KMS-11 (cell line): ENCODE measurements around the gene MFAP5.

Source experiments
- H2AFZ ChIP-seq: fragments of 200-600 bp; sonication (generic); 2 replicates; pipeline ENCODE4 v1.6.1; 2016; ENCODE audit warnings: antibody characterized with exemption, mixed run types, low read depth
- H3K27ac ChIP-seq: fragments of 200-600 bp; sonication (generic); 2 replicates; pipeline ENCODE4 v1.6.1; 2016; ENCODE audit warnings: mild to moderate bottlenecking, mixed run types
- H3K27me3 ChIP-seq: fragments of 200-600 bp; sonication (generic); 2 replicates; pipeline ENCODE4 v1.6.1; 2017; ENCODE audit warnings: mild to moderate bottlenecking, low read depth, mixed run types, moderate library complexity; ENCODE audit not compliant: insufficient read depth
- H3K36me3 ChIP-seq: fragments of 200-600 bp; sonication (generic); 2 replicates; pipeline ENCODE4 v1.6.1; 2017; ENCODE audit warnings: mild to moderate bottlenecking, mixed run types; ENCODE audit not compliant: insufficient read depth
- H3K4me1 ChIP-seq: fragments of 200-600 bp; sonication (generic); 2 replicates; pipeline ENCODE4 v1.6.1; 2016; ENCODE audit warnings: mild to moderate bottlenecking, low read depth, mixed run types; ENCODE audit not compliant: poor library complexity, severe bottlenecking
- H3K4me2 ChIP-seq: fragments of 200-600 bp; sonication (generic); 2 replicates; pipeline ENCODE4 v1.7.0; 2016; ENCODE audit warnings: mild to moderate bottlenecking, mixed run types
- H3K4me3 ChIP-seq: fragments of 200-600 bp; sonication (generic); IDR thresholded peaks from 2 replicates; pipeline ENCODE4 v1.6.1; 2017; ENCODE audit warnings: low read depth, low read length, mixed read lengths; ENCODE audit not compliant: insufficient read depth
- H3K79me2 ChIP-seq: fragments of 200-600 bp; sonication (generic); 2 replicates; pipeline ENCODE4 v1.6.1; 2016; ENCODE audit warnings: low read depth, mixed run types; ENCODE audit not compliant: insufficient read depth
- H3K9ac ChIP-seq: fragments of 200-600 bp; sonication (generic); 2 replicates; pipeline ENCODE4 v1.6.1; 2016; ENCODE audit warnings: mild to moderate bottlenecking, mixed run types
- H4K20me1 ChIP-seq: fragments of 200-600 bp; sonication (generic); 2 replicates; pipeline ENCODE4 v1.6.1; 2016; ENCODE audit warnings: mild to moderate bottlenecking, mixed run types; ENCODE audit not compliant: insufficient read depth
- TF ChIP-seq, protein P1 (sequence below): fragments of 200-600 bp; sonication (generic); conservative IDR thresholded peaks from 2 replicates; pipeline ENCODE4 v1.6.1; 2017; ENCODE audit warnings: low read depth, mild to moderate bottlenecking, antibody characterized with exemption, low read length, moderate library complexity, mixed read lengths

The MFAP5 gene

DNA sequence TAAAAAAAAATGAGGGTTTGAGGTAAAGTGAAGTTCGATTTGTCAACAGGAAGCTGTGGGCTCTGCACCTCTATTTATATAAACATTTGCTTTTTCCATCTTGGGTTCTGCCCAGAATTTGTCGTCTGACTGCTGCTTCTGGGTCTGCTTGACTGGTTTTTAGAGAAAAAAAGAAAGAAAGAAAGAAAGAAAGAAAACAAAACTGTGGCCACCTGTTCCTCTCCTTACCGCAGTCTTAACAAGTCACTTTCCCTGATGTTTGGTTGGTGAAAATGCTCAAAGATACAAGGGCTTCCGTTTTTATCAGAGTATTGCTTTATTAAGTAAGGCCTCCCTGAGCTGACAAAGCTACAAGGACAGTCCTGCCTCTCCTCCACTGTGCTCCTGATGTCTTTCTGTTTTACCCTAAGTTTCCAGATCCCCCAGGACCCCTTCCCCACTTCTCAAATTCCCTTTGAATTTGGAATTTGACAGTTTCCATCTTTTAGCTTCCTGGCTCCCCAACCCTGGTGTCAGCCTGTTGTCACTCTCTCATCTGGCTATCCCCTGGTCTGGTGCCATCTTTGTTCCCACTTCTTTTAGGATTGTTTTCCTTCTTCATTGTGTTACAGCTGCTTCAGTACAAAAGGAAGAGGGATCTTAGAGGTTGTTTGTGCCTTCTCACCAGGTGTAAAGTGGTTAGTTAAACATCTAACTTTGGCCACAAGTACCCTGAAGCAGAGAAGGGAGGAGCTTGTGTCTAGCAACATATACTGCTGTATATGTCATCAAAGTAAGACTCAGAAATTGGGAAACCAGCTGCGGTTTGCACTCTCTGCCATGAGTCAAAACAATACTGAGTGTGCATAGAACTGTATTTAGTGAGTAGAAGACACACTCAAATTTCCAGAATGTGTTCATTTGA lies 18.0 kb downstream of the MFAP5 start:
- H3K4me2 ChIP-seq: peak overlapping the region; percentile 69

DNA sequence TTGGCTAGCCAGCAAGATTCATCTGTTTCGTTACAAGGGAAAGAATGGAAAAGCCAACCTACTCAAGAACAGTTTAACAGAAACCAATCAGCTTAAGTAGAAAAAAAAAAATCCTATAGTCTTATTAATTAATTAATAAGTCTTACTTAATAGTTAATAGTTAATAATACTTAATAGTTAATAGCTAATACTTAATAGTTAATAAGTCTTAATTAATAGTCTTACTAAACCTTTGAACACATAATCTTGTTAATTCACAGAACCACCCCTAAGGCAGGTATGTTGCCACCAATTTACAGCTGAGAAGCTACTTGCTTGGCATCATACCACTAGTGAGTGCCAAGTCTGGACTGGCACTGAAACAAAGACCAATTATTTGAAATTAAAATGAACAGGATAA lies 19.9 kb downstream of the MFAP5 start:
- H3K27ac ChIP-seq: no peak overlapping the region
- no peaks in the 10 kb centered on the region for H3K79me2 ChIP-seq
- H3K4me3 ChIP-seq: no peak overlapping the region
- H2AFZ ChIP-seq: no peak overlapping the region
- H4K20me1 ChIP-seq: no peaks in the 10 kb centered on the region
- H3K27me3 ChIP-seq: peaks cover 18% of the 10 kb centered on the region
- TF ChIP-seq, protein P1, sequence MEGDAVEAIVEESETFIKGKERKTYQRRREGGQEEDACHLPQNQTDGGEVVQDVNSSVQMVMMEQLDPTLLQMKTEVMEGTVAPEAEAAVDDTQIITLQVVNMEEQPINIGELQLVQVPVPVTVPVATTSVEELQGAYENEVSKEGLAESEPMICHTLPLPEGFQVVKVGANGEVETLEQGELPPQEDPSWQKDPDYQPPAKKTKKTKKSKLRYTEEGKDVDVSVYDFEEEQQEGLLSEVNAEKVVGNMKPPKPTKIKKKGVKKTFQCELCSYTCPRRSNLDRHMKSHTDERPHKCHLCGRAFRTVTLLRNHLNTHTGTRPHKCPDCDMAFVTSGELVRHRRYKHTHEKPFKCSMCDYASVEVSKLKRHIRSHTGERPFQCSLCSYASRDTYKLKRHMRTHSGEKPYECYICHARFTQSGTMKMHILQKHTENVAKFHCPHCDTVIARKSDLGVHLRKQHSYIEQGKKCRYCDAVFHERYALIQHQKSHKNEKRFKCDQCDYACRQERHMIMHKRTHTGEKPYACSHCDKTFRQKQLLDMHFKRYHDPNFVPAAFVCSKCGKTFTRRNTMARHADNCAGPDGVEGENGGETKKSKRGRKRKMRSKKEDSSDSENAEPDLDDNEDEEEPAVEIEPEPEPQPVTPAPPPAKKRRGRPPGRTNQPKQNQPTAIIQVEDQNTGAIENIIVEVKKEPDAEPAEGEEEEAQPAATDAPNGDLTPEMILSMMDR: no peak
- H3K4me2 ChIP-seq: no peak overlapping the region
- H3K36me3 ChIP-seq: no peaks in the 10 kb centered on the region
- H3K9ac ChIP-seq: no peak overlapping the region
- H3K4me1 ChIP-seq: peaks cover 43% of the 10 kb centered on the region

More for the DNA sequence above, 18.0 kb downstream of the MFAP5 start:
- Histone ChIP-seq H3K4me1 (peaks cover 60% of the 10 kb centered on the region), H3K79me2 (no peaks in the 10 kb centered on the region), H3K4me3 (no peak overlapping the region), H3K36me3 (no peaks in the 10 kb centered on the region), H3K27ac (peak overlapping the region; percentile 43; the same call in 1 of the 2 replicates), H3K27me3 (peaks cover 24% of the 10 kb centered on the region), H4K20me1 (no peaks in the 10 kb centered on the region), H2AFZ (no peak overlapping the region), H3K9ac (no peak overlapping the region)
- TF ChIP-seq, protein P1: no peak

DNA sequence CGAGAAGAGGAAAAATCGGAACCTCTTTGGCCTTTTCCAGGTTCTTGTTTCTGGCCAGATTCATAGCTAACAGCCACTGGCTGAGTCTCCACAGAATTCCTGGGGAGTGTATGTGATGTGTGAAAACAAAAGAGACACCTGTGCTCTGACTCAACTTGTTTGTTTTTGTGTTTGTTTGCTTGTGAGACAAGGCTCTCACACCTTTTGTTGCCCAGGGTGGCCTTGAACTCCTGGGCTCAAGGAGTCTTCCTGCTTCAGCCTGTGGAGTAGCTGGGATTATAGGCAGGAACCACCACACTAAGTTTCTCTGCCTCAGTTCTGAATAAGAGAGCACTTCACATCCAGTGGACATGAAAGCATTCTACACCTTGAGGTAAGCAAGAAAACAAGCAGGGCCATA lies 22.7 kb downstream of the MFAP5 start:
- no peaks in the 10 kb centered on the region for H3K79me2 ChIP-seq
- H3K4me1 ChIP-seq: peaks cover 16% of the 10 kb centered on the region
- no peak overlapping the region for H3K4me2 ChIP-seq
- TF ChIP-seq, protein P1: no peak
- no peaks in the 10 kb centered on the region for H3K36me3 ChIP-seq
- no peak overlapping the region for H3K27ac ChIP-seq
- H3K9ac ChIP-seq: no peak overlapping the region
- no peaks in the 10 kb centered on the region for H3K27me3 ChIP-seq
- no peak overlapping the region for H2AFZ ChIP-seq
- H3K4me3 ChIP-seq: no peak overlapping the region
- H4K20me1 ChIP-seq: no peaks in the 10 kb centered on the region

DNA sequence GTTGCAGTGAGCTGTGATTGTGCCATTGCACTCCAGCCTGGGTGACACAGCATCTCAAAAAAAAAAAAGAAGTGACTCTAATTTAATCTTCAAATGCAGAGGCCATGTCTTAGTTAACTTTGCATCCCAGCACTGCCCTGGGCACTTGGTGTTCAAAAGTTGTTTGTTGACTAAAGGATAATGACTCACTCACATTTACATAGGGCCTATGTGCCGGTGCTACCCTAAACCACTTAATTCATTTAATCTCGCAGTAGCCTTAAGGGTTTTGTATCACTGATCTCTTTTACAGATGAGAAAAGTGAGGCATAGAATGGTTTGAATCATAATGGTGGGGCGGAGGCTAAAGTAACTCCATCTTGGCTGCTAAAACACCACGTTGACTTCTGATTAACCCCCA lies 23.7 kb downstream of the MFAP5 start:
- TF ChIP-seq, protein P1: no peak
- no peaks in the 10 kb centered on the region for H3K79me2 ChIP-seq
- no peaks in the 10 kb centered on the region for H3K36me3 ChIP-seq
- no peak overlapping the region for H3K9ac ChIP-seq
- H3K27me3 ChIP-seq: no peaks in the 10 kb centered on the region
- H2AFZ ChIP-seq: no peak overlapping the region
- H3K27ac ChIP-seq: no peak overlapping the region
- H3K4me1 ChIP-seq: peaks cover 6% of the 10 kb centered on the region
- H3K4me2 ChIP-seq: no peak overlapping the region
- H3K4me3 ChIP-seq: no peak overlapping the region
- no peaks in the 10 kb centered on the region for H4K20me1 ChIP-seq
